HEK293 (cell line): Measurements from ENCODE around the gene TRPC4AP.

Source experiments
- CTCF ChIP-seq: fragments of 450-650 bp; formaldehyde crosslinking; IDR thresholded peaks from 2 replicates; pipeline ENCODE4 v1.5.1; 2016; ENCODE audit warnings: missing biosample characterization, missing genetic modification characterization
- PATZ1 ChIP-seq: fragments of 450-650 bp; formaldehyde crosslinking; IDR thresholded peaks from 2 replicates; pipeline ENCODE4 v1.5.1; 2016; ENCODE audit warnings: missing biosample characterization, missing genetic modification characterization
- ZNF624 ChIP-seq: fragments of 450-650 bp; formaldehyde crosslinking; IDR thresholded peaks from 2 replicates; pipeline ENCODE4 v1.5.1; 2017; ENCODE audit warnings: missing biosample characterization, missing genetic modification characterization
- ZNF639 ChIP-seq: fragments of 450-650 bp; formaldehyde crosslinking; IDR thresholded peaks from 2 replicates; pipeline ENCODE4 v1.5.1; 2016; ENCODE audit warnings: missing biosample characterization, missing genetic modification characterization

- TF ChIP-seq PATZ1, result no peak
- TF ChIP-seq CTCF, result no peak
- TF ChIP-seq ZNF639 (tag by site-specific recombination), result no peak
- TF ChIP-seq ZNF624 (tag by site-specific recombination), result no peak
These were observed 53.5 kb downstream of the TRPC4AP start for GRCh38 chr20:35039146-35039545.
